ENCODE data around the gene TDRD1. TPM values are rescaled to one million over a fixed set of nuclear protein-coding genes. Genes with fewer than 3 reads are reported as not detected.

The TDRD1 gene
- total and polyA plus RNA-seq, 5 donors, result 0.11 to 0.85 (median 0.74) TPM

- Histone ChIP-seq H3K9me3 (ENCODE audit: control insufficient read depth, low read length) (no peaks in the 10 kb centered on the region), H3K4me1 (ENCODE audit: control insufficient read depth, insufficient read depth, low read length) (no peaks in the 10 kb centered on the region), H3K4me3 (ENCODE audit: low read length) (no peak overlapping the region), H3K27me3 (ENCODE audit: control insufficient read depth, insufficient read depth) (no peaks in the 10 kb centered on the region), H3K27ac (ENCODE audit: low read length) (no peak overlapping the region)
- 86% methylated on average over 4 of the region's 4 CpGs for WGBS
- no peak for ATAC-seq
- intact Hi-C loops (cut with DNase I), result no loop called here
- DNase-seq, result no peak
These were observed 100.1 kb downstream of the TDRD1 start for GRCh38 chr10:114279289-114279688.

- ATAC-seq (no peak), DNase-seq (no peak)
- Histone ChIP-seq H3K27ac (ENCODE audit: low read length) (no peak overlapping the region), H3K27me3 (ENCODE audit: control insufficient read depth, insufficient read depth) (no peaks in the 10 kb centered on the region), H3K4me3 (ENCODE audit: low read length) (no peak overlapping the region), H3K4me1 (ENCODE audit: control insufficient read depth, insufficient read depth, low read length) (no peaks in the 10 kb centered on the region), H3K9me3 (ENCODE audit: control insufficient read depth, low read length) (no peaks in the 10 kb centered on the region)
- WGBS, result 86% methylated on average over 8 of the region's 8 CpGs
- intact Hi-C loops (cut with DNase I), result no loop called here
These were observed 100.9 kb downstream of the TDRD1 start for GRCh38 chr10:114279901-114280644.

GRCh38 chr10:114281006-114281405 lies 101.9 kb downstream of the TDRD1 start:
- H3K4me3 ChIP-seq (ENCODE audit: low read length), result no peak overlapping the region
- intact Hi-C loops (cut with DNase I), result no loop called here
- no peaks in the 10 kb centered on the region for H3K4me1 ChIP-seq (ENCODE audit: control insufficient read depth, insufficient read depth, low read length)
- ATAC-seq (no peak), DNase-seq (no peak)
- no peak overlapping the region for H3K27ac ChIP-seq (ENCODE audit: low read length)
- 69% methylated on average over 7 of the region's 7 CpGs for WGBS
- no peaks in the 10 kb centered on the region for H3K9me3 ChIP-seq (ENCODE audit: control insufficient read depth, low read length)
- no peaks in the 10 kb centered on the region for H3K27me3 ChIP-seq (ENCODE audit: control insufficient read depth, insufficient read depth)

GRCh38 chr10:114281461-114281860 lies 102.3 kb downstream of the TDRD1 start:
- DNase-seq (no peak), ATAC-seq (no peak)
- Histone ChIP-seq H3K9me3 (ENCODE audit: control insufficient read depth, low read length) (no peaks in the 10 kb centered on the region), H3K4me3 (ENCODE audit: low read length) (no peak overlapping the region), H3K27me3 (ENCODE audit: control insufficient read depth, insufficient read depth) (no peaks in the 10 kb centered on the region), H3K27ac (ENCODE audit: low read length) (no peak overlapping the region), H3K4me1 (ENCODE audit: control insufficient read depth, insufficient read depth, low read length) (no peaks in the 10 kb centered on the region)
- intact Hi-C loops (cut with DNase I), result no loop called here
- 76% methylated on average over 5 of the region's 5 CpGs for WGBS

Other genes starting within 250 kb of the TDRD1 start
- gene ADRB1, start 135.5 kb upstream of the TDRD1 start, total RNA-seq, result 10 to 100 TPM; 39.5 to 60.8 (median 47.1) TPM
- 33.4 TPM for gene ADRB1, start 135.5 kb upstream of the TDRD1 start, polyA plus RNA-seq
- gene CCDC186, start 5.2 kb upstream of the TDRD1 start, total RNA-seq, result 10 to 100 TPM; 18.3 to 29.4 (median 20.9) TPM
- 6.7 TPM for gene CCDC186, start 5.2 kb upstream of the TDRD1 start, polyA plus RNA-seq
- gene VWA2, start 59.9 kb downstream of the TDRD1 start, total RNA-seq, result not detected
- gene VWA2, start 59.9 kb downstream of the TDRD1 start, polyA plus RNA-seq, result not detected
- 1 to 10 TPM; 5.5 to 7.7 (median 6.3) TPM for gene AFAP1L2, start 225.1 kb downstream of the TDRD1 start, total RNA-seq
- 3.7 TPM for gene AFAP1L2, start 225.1 kb downstream of the TDRD1 start, polyA plus RNA-seq

All from right cardiac atrium (tissue), 5 donors.